H9 (cell line): Measurements from ENCODE around the gene IZUMO1. TPM values are rescaled to one million over a fixed set of nuclear protein-coding genes. Genes with fewer than 3 reads are reported as not detected.

ENCODE experiments used
- DNase-seq: peaks from one replicate; pipeline ENCODE4 v3.0.0-alpha.2; 2017
- H2AFZ ChIP-seq: one replicate; pipeline ENCODE4 v1.6.1; 2013; ENCODE audit warnings: mild to moderate bottlenecking, low read length, control low read depth, moderate library complexity
- H2AK5ac ChIP-seq: 2 replicates; pipeline ENCODE4 v1.6.1; 2013; ENCODE audit warnings: low read length, control low read depth, mixed read lengths; ENCODE audit not compliant: insufficient read length
- H2BK120ac ChIP-seq: one replicate; pipeline ENCODE4 v1.6.1; 2013; ENCODE audit warnings: low read depth, mild to moderate bottlenecking, low read length, control low read depth, inconsistent platforms; ENCODE audit not compliant: poor library complexity, severe bottlenecking
- H2BK12ac ChIP-seq: 2 replicates; pipeline ENCODE4 v1.6.1; 2013; ENCODE audit warnings: low read length, control low read depth, mixed read lengths, low read depth; ENCODE audit not compliant: insufficient read length
- H2BK15ac ChIP-seq: 2 replicates; pipeline ENCODE4 v1.6.1; 2013; ENCODE audit warnings: low read depth, low read length, control low read depth
- H2BK20ac ChIP-seq: one replicate; pipeline ENCODE4 v1.6.1; 2013; ENCODE audit warnings: low read depth, mild to moderate bottlenecking, low read length, control low read depth, inconsistent platforms; ENCODE audit not compliant: poor library complexity, severe bottlenecking
- H2BK5ac ChIP-seq: 2 replicates; pipeline ENCODE4 v1.6.1; 2013; ENCODE audit warnings: low read length, control low read depth, mixed read lengths; ENCODE audit not compliant: insufficient read length
- H3K14ac ChIP-seq: 2 replicates; pipeline ENCODE4 v1.6.1; 2013; ENCODE audit warnings: low read length, control low read depth; ENCODE audit not compliant: insufficient read depth
- H3K18ac ChIP-seq: 2 replicates; pipeline ENCODE4 v1.6.1; 2013; ENCODE audit warnings: low read depth, mild to moderate bottlenecking, mixed read lengths, low read length, control low read depth; ENCODE audit not compliant: insufficient read length
- H3K23ac ChIP-seq: 2 replicates; pipeline ENCODE4 v1.6.1; 2013; ENCODE audit warnings: low read length, control low read depth, mixed read lengths, low read depth; ENCODE audit not compliant: insufficient read length
- H3K23me2 ChIP-seq: 2 replicates; pipeline ENCODE4 v1.6.1; 2013; ENCODE audit warnings: low read depth, mild to moderate bottlenecking, mixed read lengths, low read length, control low read depth; ENCODE audit not compliant: insufficient read length, poor library complexity, severe bottlenecking
- H3K27ac ChIP-seq: 2 replicates; pipeline ENCODE4 v1.5.1; 2013; ENCODE audit warnings: low read length, control low read depth, mixed read lengths, low read depth; ENCODE audit not compliant: insufficient read length
- H3K27me3 ChIP-seq: 2 replicates; pipeline ENCODE4 v1.6.1; 2013; ENCODE audit warnings: low read length, control low read depth, inconsistent platforms; ENCODE audit not compliant: insufficient read depth
- H3K4ac ChIP-seq: 2 replicates; pipeline ENCODE4 v1.6.1; 2013; ENCODE audit warnings: low read depth, mild to moderate bottlenecking, control low read depth, inconsistent platforms, low read length, moderate library complexity
- H3K4me1 ChIP-seq: 2 replicates; pipeline ENCODE4 v1.6.1; 2013; ENCODE audit warnings: low read length, control low read depth, inconsistent platforms; ENCODE audit not compliant: insufficient read depth
- H3K4me2 ChIP-seq: 2 replicates; pipeline ENCODE4 v1.6.1; 2013; ENCODE audit warnings: low read length, control low read depth, mixed read lengths; ENCODE audit not compliant: insufficient read length, insufficient read depth
- H3K56ac ChIP-seq: 2 replicates; pipeline ENCODE4 v1.6.1; 2013; ENCODE audit warnings: low read depth, mild to moderate bottlenecking, mixed read lengths, low read length, control low read depth; ENCODE audit not compliant: insufficient read length
- H3K79me1 ChIP-seq: 2 replicates; pipeline ENCODE4 v1.6.1; 2013; ENCODE audit warnings: low read depth, mild to moderate bottlenecking, moderate library complexity, low read length, control low read depth, inconsistent platforms; ENCODE audit not compliant: insufficient read depth, poor library complexity, severe bottlenecking
- H3K79me2 ChIP-seq: 2 replicates; pipeline ENCODE4 v1.6.1; 2013; ENCODE audit warnings: low read length, control low read depth, inconsistent platforms; ENCODE audit not compliant: insufficient read depth
- H3K9ac ChIP-seq: 2 replicates; pipeline ENCODE4 v1.6.1; 2013; ENCODE audit warnings: low read length, control low read depth, mixed read lengths; ENCODE audit not compliant: insufficient read length; ENCODE audit errors: extremely low read depth
- H3K9me3 ChIP-seq: one replicate; pipeline ENCODE4 v1.6.1; 2013; ENCODE audit warnings: low read depth, low read length, inconsistent platforms; ENCODE audit not compliant: control insufficient read depth
- H3T11ph ChIP-seq: one replicate; pipeline ENCODE4 v1.6.1; 2013; ENCODE audit warnings: mild to moderate bottlenecking, low read length, control low read depth, inconsistent platforms
- H4K20me1 ChIP-seq: one replicate; pipeline ENCODE4 v1.6.1; 2013; ENCODE audit not compliant: control insufficient read depth, insufficient read length, insufficient read depth
- H4K5ac ChIP-seq: 2 replicates; pipeline ENCODE4 v1.6.1; 2013; ENCODE audit warnings: low read depth, mild to moderate bottlenecking, mixed read lengths, low read length, control low read depth; ENCODE audit not compliant: insufficient read length
- H4K8ac ChIP-seq: replicated peaks from 2 replicates; pipeline ENCODE4 v1.6.1; 2013; ENCODE audit warnings: low read length, control low read depth, mixed read lengths, low read depth; ENCODE audit not compliant: insufficient read length
- H4K91ac ChIP-seq: 2 replicates; pipeline ENCODE4 v1.6.1; 2013; ENCODE audit warnings: low read depth, mild to moderate bottlenecking, moderate library complexity, mixed read lengths, low read length, control low read depth; ENCODE audit not compliant: insufficient read length
- H3K27ac Mint-ChIP-seq, 3 experiments: 2 replicates in 2 of 3; 3 replicates in 1 of 3; pipeline ENCODE4 v1.8.0; 2020 to 2021; ENCODE audit warnings: mixed read lengths in 3 of 3, mild to moderate bottlenecking in 1 of 3, moderate library complexity in 1 of 3
- H3K27me3 Mint-ChIP-seq: 2 replicates; pipeline ENCODE4 v1.8.0; 2021; ENCODE audit warnings: low read depth, mild to moderate bottlenecking, moderate library complexity, mixed read lengths
- H3K36me3 Mint-ChIP-seq, 3 experiments: 2 replicates in 2 of 3; 3 replicates in 1 of 3; pipeline ENCODE4 v1.8.0; 2020 to 2021; ENCODE audit warnings: low read depth in 3 of 3, mixed read lengths in 3 of 3; ENCODE audit not compliant: insufficient read depth in 1 of 3
- H3K4me1 Mint-ChIP-seq, 2 experiments: 2 replicates each; pipeline ENCODE4 v1.8.0; 2020; ENCODE audit warnings: mixed read lengths in 2 of 2
- H3K4me3 Mint-ChIP-seq, 2 experiments: 2 replicates in 1 of 2; 3 replicates in 1 of 2; pipeline ENCODE4 v1.8.0; 2020 to 2021; ENCODE audit warnings: mild to moderate bottlenecking in 2 of 2, mixed read lengths in 2 of 2, moderate library complexity in 1 of 2
- H3K9me3 Mint-ChIP-seq, 2 experiments: 2 replicates in 1 of 2; 3 replicates in 1 of 2; pipeline ENCODE4 v1.8.0; 2020; ENCODE audit warnings: mild to moderate bottlenecking in 2 of 2, mixed read lengths in 2 of 2, moderate library complexity in 1 of 2
- CTCF ChIP-seq: fragments of 200-600 bp; sonication (generic); conservative IDR thresholded peaks from 3 replicates; pipeline ENCODE4 v1.8.0; 2021; ENCODE audit warnings: antibody characterized with exemption, mild to moderate bottlenecking
- WGBS: extraction: QIAGEN DNeasy Blood & Tissue Kit; methylation state at CpG from one replicate; pipeline ENCODE4 v1.1.7; 2013; ENCODE audit warnings: missing lambda C conversion rate, low lambda C conversion rate, mixed read lengths; ENCODE audit not compliant: insufficient read length; ENCODE audit errors: extremely low coverage; 5-methylcytosine and 5-hydroxymethylcytosine counted together
- total RNA-seq: library from RNA; stranded (reverse); gene quantifications from 2 replicates; pipeline ENCODE4 v1.2.1, GENCODE V29; 2021

IZUMO1 gene
- total RNA-seq, 1 experiment from 2014 or later, result 3.7 TPM

- 0 out of 3 replicates have a peak, but pooled peaks have one; percentile 9 for TF ChIP-seq CTCF
- no peak overlapping the region; the same call in 1 of the 2 replicates for H3K14ac ChIP-seq
- Mint-ChIP-seq H3K27ac (no peak overlapping the region), H3K9me3 (no peaks in the 10 kb centered on the region), H3K27me3 (peaks cover 4% of the 10 kb centered on the region; the same call in 1 of the 2 replicates), H3K4me3 (no peak overlapping the region), H3K36me3 (peaks cover 0 to 4% (median 4%) of the 10 kb centered on the region in 3 experiments; a peak in 3 of 7 replicates), H3K4me1 (peaks cover 3 to 9% of the 10 kb centered on the region in 2 experiments)
- H4K91ac ChIP-seq, result no peak overlapping the region
- no CpG with 5 or more reads among the region's 77 CpGs for WGBS
- H3K27ac ChIP-seq, result no peak overlapping the region
- H2BK15ac ChIP-seq, result no peak overlapping the region
- no peak overlapping the region for H4K5ac ChIP-seq
- H2BK120ac ChIP-seq, result no peak overlapping the region
- H2BK12ac ChIP-seq, result no peak overlapping the region
- peak; percentile 64 for DNase-seq
- no peaks in the 10 kb centered on the region for H3K27me3 ChIP-seq
- H3K23ac ChIP-seq, result no peak overlapping the region
- H3K4ac ChIP-seq, result no peak overlapping the region
- H2BK5ac ChIP-seq, result no peak overlapping the region
- H4K20me1 ChIP-seq, result no peaks in the 10 kb centered on the region
- H3K56ac ChIP-seq, result no peak overlapping the region
- peak overlapping the region; percentile 50 for H3K18ac ChIP-seq
- H3K23me2 ChIP-seq, result no peaks in the 10 kb centered on the region
- H4K8ac ChIP-seq, result no peak overlapping the region
- H3K9ac ChIP-seq, result no peak overlapping the region
- no peak overlapping the region for H2AFZ ChIP-seq
- no peak overlapping the region for H2AK5ac ChIP-seq
- no peaks in the 10 kb centered on the region for H3K4me1 ChIP-seq
- no peaks in the 10 kb centered on the region for H3K79me2 ChIP-seq
- H3K79me1 ChIP-seq, result no peaks in the 10 kb centered on the region
- H3T11ph ChIP-seq, result no peak overlapping the region
- no peak overlapping the region for H3K4me2 ChIP-seq
- no peak overlapping the region for H2BK20ac ChIP-seq
- no peaks in the 10 kb centered on the region for H3K9me3 ChIP-seq
These were observed 17.6 kb downstream of the IZUMO1 start for GRCh38 chr19:48728911-48729664.
